ENCODE data around the gene DIO3.

The DIO3 gene

DNA sequence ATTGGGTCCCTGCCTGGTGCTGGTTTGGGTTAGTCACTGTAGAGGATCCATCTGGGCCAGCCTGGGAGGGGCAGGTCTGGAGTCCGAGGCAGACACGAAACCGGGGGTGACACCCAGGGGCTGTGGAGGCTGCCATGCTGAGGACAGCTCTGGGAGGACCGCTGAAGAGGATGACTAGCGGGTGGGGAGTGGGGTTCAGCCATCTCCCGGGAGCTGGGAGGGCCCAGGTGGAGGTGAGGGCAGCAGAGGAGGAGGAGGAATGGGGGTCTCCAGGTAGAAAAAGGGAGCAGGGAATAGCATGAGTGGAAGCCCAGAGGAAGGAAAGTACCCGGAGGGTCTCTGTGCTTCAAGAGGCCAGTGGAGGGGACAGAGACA, 4.0 kb upstream of the DIO3 start:
- no peak overlapping the region for H3K27ac ChIP-seq
- H3K4me1 ChIP-seq (ENCODE audit: low read depth, poor library complexity, severe bottlenecking), result no peaks in the 10 kb centered on the region

DNA sequence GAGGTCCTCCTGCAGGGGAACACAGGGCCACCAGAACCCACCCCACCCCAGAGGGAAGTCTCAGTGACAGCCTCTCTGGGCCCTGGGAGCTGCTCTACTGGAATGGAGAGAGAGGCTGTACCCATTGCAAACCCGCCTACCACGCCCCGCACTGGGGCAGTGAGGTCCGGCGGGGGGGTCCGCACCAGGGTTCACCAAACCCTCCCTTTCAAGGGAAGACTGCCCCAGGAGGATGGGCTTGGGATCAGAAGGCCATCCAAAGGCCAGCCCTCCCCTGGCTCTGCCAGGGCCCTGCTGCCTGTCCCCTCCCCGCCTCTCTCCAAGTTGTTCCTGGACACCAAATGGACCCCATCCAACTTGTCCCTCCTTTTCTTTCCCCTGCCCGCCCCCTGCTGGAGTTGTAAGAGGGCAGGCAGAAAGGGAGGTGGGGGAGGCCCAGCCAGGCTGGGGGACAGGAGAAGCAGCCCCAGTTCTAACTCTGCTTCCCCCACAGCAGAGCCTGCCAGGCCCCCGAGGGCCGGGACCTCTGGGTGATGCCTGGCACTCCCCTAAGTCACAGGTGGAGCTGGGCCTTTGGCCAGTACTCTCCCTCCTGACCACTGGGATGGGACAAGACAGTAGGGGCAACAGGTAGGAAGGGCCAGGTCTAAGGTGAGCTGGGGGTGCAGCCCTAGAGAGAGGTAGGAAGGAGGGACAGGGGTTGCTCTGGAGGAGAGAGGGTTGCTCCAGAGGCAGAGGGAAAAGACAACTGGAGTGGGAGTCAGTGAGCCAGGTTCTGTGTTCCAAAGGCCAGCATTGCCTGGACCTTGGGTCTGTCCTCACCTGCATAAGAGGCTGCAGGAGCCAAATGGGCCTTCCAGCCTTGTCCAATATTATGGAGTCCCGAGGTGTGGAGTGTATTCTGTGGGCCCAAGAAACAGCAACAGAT, 3.2 kb upstream of the DIO3 start:
- H3K4me2 ChIP-seq, result no peak overlapping the region
- H3K4me1 ChIP-seq (ENCODE audit: low read depth, poor library complexity, severe bottlenecking), result no peaks in the 10 kb centered on the region
- H3K9ac ChIP-seq, result no peak overlapping the region
- no peak overlapping the region for H3K4me3 ChIP-seq (IDR thresholded peaks at IDR 0.05; ENCODE audit: insufficient read depth, low read depth, low read length)
- H3K27ac ChIP-seq, result no peak overlapping the region
- no peaks in the 10 kb centered on the region for H3K79me2 ChIP-seq (ENCODE audit: insufficient read depth, low read depth)
- no peaks in the 10 kb centered on the region for H4K20me1 ChIP-seq (ENCODE audit: insufficient read depth)
- H2AFZ ChIP-seq (ENCODE audit: low read depth), result no peak overlapping the region
- H3K36me3 ChIP-seq (ENCODE audit: insufficient read depth), result no peaks in the 10 kb centered on the region
- H3K27me3 ChIP-seq (ENCODE audit: insufficient read depth, low read depth), result peaks cover 6% of the 10 kb centered on the region; the same call in 1 of the 2 replicates
- TF ChIP-seq CTCF (conservative IDR thresholded peaks at IDR 0.05; ENCODE audit: low read depth, low read length), result no peak

More for the DNA sequence above, 4.0 kb upstream of the DIO3 start:
- Histone ChIP-seq H3K4me2 (no peak overlapping the region), H2AFZ (ENCODE audit: low read depth) (no peak overlapping the region), H3K36me3 (ENCODE audit: insufficient read depth) (no peaks in the 10 kb centered on the region), H3K4me3 (IDR thresholded peaks at IDR 0.05; ENCODE audit: insufficient read depth, low read depth, low read length) (no peak overlapping the region), H3K27me3 (ENCODE audit: insufficient read depth, low read depth) (peaks cover 9% of the 10 kb centered on the region; the same call in 1 of the 2 replicates), H4K20me1 (ENCODE audit: insufficient read depth) (no peaks in the 10 kb centered on the region), H3K9ac (no peak overlapping the region), H3K79me2 (ENCODE audit: insufficient read depth, low read depth) (no peaks in the 10 kb centered on the region)
- TF ChIP-seq CTCF (conservative IDR thresholded peaks at IDR 0.05; ENCODE audit: low read depth, low read length), result no peak

DNA sequence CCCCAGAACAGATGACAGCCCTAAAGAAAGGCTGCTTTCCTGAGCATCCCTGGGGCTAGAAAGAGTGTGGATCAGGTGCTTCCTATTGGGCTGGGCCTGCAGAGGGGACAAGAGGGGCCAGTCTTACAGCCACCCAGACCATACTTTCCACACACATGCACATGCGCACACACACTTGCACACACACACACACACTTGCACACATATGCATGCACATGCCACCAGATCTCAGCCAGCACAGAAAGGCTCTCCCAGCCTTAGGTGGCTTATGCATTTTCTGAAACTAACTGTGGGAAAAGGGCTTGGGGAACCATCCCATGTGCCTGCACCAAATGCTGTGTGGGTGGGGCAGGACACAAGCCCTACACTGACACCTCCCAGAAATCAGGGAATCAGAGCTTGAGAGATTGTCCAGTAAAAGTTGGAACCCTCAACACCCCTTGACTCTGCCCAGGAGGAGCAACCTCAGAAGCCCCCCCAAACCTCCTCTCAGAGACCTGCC, 2.5 kb upstream of the DIO3 start:
- Histone ChIP-seq H3K4me3 (IDR thresholded peaks at IDR 0.05; ENCODE audit: insufficient read depth, low read depth, low read length) (no peak overlapping the region), H3K4me1 (ENCODE audit: low read depth, poor library complexity, severe bottlenecking) (no peaks in the 10 kb centered on the region), H3K4me2 (no peak overlapping the region), H3K9ac (no peak overlapping the region), H3K27me3 (ENCODE audit: insufficient read depth, low read depth) (no peaks in the 10 kb centered on the region), H3K36me3 (ENCODE audit: insufficient read depth) (no peaks in the 10 kb centered on the region), H2AFZ (ENCODE audit: low read depth) (no peak overlapping the region), H3K27ac (no peak overlapping the region), H3K79me2 (ENCODE audit: insufficient read depth, low read depth) (no peaks in the 10 kb centered on the region), H4K20me1 (ENCODE audit: insufficient read depth) (no peaks in the 10 kb centered on the region)
- no peak for TF ChIP-seq CTCF (conservative IDR thresholded peaks at IDR 0.05; ENCODE audit: low read depth, low read length)

DNA sequence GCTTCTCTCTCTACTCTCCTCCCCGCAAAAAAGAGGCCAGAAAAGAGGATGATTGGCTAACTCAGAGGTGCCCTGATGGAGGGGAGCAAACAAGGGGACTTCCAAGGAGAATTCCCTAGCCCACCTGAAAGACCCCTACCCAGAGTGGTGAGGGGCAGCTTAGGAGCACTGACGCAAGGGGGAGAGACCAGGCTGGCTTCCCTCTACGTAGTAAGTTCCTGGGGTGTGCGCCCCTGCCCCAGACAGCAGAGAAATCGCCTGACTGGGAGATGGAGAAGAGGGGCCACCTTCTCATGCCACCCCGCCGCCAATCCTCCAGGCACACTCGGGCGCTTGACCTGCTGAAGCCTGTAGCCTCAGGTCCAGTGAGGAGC, 2.1 kb upstream of the DIO3 start:
- no peak for TF ChIP-seq CTCF (conservative IDR thresholded peaks at IDR 0.05; ENCODE audit: low read depth, low read length)
- no peak overlapping the region for H3K4me3 ChIP-seq (IDR thresholded peaks at IDR 0.05; ENCODE audit: insufficient read depth, low read depth, low read length)
- H3K9ac ChIP-seq, result no peak overlapping the region

More for the DNA sequence above, 2.1 kb upstream of the DIO3 start:
- no peaks in the 10 kb centered on the region for H3K36me3 ChIP-seq (ENCODE audit: insufficient read depth)
- no peaks in the 10 kb centered on the region for H3K27me3 ChIP-seq (ENCODE audit: insufficient read depth, low read depth)
- no peaks in the 10 kb centered on the region for H3K4me1 ChIP-seq (ENCODE audit: low read depth, poor library complexity, severe bottlenecking)
- H2AFZ ChIP-seq (ENCODE audit: low read depth), result no peak overlapping the region
- no peaks in the 10 kb centered on the region for H4K20me1 ChIP-seq (ENCODE audit: insufficient read depth)
- H3K79me2 ChIP-seq (ENCODE audit: insufficient read depth, low read depth), result no peaks in the 10 kb centered on the region
- H3K27ac ChIP-seq, result no peak overlapping the region
- no peak overlapping the region for H3K4me2 ChIP-seq

All from KMS-11 (cell line).